Renal pelvis (tissue), 12 donors: ENCODE measurements around the gene CAPNS2. TPM values are rescaled to one million over a fixed set of nuclear protein-coding genes. Genes with fewer than 3 reads are reported as not detected.

Experiments
- DNase-seq: peaks from one replicate; pipeline ENCODE4 v3.0.0-alpha.2; 2013
- long read RNA-seq, 16 experiments: transcript quantifications; one replicate each; lab custom pipeline, GENCODE V29; 2026
- polyA plus RNA-seq, 3 donors: library from polyadenylated mRNA; unstranded; fragments of 120-200 nt; gene quantifications; one replicate each; pipeline ENCODE4 v1.2.1, GENCODE V29; 2013; ENCODE audit not compliant: insufficient read length in 3 of 3

CAPNS2 gene
- under 1 TPM in 1 of 3 donors, not detected in 2; 0.11 TPM for polyA plus RNA-seq
- long read RNA-seq, donor 1, result 0 reads
- long read RNA-seq, donor 2, result 0 reads
- long read RNA-seq, donor 3, result 0 reads
- long read RNA-seq, donor 4, partial matches to known transcripts, result 0 of 1 reads
- long read RNA-seq, donor 4, other reads (novel, unspliced or antisense), result 0 of 1 reads
- long read RNA-seq, donor 5, result 0 reads
- long read RNA-seq, donor 6, result 0 reads
- long read RNA-seq, donor 7, partial matches to known transcripts, result 0 of 1 reads
- long read RNA-seq, donor 7, other reads (novel, unspliced or antisense), result 0 of 1 reads
- long read RNA-seq, donor 8, result 0 reads
- long read RNA-seq, donor 9, result 0 reads
- long read RNA-seq, donor 10, result 0 reads
- long read RNA-seq, donor 11, result 0 reads
- long read RNA-seq, donor 12, result 0 reads
- long read RNA-seq, donor 13, result 0 reads
- long read RNA-seq, donor 14, result 0 reads
- long read RNA-seq, donor 15, result 0 reads
- long read RNA-seq, donor 16, result 0 reads

DNA sequence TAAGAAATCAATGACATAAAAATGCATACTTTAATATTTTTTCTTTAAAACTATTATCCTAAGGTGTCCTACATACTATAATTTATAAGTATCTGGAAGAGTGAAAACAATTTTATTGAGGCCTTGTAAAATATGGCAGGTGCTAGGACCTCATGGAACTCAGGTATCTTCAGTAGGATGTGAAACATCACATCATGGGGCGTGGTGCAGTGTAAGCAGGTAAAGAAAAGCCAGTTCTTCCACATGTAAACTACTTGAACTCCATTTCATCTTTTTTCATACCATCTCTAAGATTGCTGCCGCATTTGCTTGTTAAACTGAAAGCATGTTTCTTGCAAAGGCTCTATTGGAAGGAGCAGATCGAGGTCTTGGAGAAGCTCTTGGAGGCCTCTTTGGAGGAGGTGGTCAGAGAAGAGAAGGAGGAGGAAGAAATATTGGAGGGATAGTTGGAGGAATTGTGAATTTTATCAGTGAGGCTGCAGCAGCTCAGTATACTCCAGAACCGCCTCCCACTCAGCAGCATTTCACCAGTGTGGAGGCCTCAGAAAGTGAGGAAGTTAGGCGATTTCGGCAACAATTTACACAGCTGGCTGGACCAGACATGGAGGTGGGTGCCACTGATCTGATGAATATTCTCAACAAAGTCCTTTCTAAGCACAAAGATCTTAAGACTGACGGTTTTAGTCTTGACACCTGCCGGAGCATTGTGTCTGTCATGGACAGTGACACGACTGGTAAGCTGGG is at the start of gene CAPNS2:
Gene CAPNS2 (plus strand): TSS at position 253 of the 744 bp plus-strand sequence. CDS start 73 bp downstream, at position 326.
- no peak for DNase-seq

DNA sequence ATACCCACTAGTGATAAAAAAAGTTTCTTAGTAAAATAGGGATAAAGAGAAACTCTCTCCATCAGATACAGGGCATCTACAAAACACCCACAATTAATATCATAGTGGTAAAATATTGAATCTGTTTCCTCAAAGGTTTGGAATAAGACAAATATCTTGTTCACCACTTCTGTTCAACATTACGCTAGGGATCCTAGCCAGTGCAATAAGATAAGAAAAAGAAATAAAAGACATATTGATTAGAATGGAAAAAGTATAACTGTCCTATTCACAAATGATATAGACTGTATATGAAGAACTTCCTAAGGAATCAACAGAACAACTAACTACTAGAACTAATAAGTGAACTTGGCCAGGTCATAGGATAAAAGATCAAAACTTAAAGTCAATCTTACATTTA is 44.7 kb upstream of the CAPNS2 start:
- DNase-seq, result no peak

DNA sequence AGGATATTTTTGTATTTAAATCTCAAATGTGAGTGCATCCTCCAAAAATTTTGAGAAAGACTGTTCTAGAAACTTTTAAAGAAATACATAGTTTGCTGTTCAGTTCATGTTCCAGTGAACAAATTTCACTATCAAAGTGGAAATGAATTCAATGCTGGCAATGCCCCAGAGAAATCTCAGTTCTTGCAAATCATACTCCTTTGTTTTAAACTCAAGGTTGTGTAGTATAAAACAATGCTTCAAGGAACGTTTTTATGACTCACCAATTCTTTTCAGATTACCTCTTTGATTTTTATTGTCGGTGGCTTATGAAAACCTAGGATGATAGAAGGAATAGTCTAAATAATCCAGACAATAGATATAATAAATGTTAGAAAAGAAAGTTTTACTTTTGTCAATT is 40.0 kb upstream of the CAPNS2 start:
- DNase-seq, result no peak

DNA sequence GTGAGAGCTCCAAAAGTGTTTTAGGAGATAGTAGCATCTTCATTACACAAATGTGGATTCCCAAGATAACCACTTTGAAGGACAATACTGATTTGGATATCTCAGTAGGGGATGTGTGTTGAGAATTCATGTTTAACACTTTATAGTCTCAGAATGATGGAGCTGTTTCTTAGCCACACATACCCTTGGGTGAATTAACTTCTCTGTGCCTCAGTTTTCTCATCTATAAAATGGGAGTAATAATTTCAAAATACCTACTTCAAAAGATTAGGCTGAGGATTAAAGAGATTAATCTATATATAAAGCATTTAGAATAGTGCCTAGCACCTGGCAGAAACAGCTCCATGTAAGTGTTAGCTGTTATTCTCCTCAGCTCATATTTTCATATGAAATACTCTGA is 38.6 kb upstream of the CAPNS2 start:
- DNase-seq, result no peak

DNA sequence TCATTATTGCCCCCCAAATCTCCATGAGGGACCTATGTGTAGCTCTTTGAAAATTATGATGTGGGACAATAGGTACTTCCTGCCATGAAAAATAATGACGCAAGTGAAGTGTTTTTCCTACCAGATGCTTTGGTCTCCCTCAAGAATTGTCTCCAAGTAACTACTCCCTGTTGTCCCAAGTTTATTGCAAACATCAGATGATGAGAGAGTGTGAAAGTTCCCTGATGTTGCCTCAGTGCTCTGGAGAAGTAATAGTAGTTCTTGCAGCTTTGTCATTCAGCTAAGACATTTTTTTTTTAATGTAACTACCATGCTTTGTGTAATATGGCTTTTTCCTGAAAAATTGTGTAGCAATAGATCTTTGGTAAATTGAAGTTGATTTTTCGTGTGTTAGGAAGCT is 37.5 kb upstream of the CAPNS2 start:
- peak; percentile 19 for DNase-seq

DNA sequence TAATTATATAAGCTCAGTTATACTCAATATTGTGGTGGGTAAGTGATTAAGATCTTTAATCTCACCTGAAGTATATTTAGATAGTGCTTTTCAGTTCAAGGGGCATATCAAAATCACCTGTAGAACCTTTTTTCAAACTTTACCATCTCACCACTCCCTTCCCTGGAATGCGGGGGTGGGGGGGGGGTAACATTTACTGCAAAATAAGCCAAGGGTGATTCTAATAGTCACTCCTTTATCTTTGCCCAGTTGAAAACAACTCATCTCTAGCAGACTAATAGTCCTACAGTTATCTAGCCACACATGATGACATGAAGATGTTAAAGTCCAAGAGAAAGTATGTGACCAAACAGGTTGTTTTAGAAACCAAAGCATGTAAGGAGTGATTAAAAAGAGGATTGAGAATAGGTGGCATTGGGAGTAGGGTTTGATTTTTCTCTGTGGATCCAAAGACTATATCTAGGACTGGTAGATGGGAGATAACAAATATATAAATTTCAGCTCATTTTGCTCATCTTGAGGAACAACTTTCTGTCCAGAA is 36.1 kb upstream of the CAPNS2 start:
- no peak for DNase-seq

DNA sequence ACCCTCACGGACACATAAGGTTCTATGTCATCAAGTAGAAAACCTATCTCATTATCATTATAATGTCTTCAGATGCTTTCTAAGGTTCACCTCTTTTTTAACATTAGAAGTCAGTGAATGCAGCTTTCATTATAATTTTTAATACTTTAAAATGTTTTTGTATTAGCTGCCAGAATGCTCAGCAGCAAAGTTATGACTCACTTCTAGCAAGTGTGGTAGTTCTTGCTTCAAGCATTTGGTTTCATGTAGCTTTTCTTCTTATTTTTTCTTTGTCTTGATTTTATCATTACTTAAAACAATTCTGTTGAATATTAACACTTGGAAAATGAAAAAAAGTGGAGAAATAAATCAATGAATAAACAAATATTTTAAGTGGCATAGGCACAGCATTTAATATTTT is 34.3 kb upstream of the CAPNS2 start:
- DNase-seq, result no peak

DNA sequence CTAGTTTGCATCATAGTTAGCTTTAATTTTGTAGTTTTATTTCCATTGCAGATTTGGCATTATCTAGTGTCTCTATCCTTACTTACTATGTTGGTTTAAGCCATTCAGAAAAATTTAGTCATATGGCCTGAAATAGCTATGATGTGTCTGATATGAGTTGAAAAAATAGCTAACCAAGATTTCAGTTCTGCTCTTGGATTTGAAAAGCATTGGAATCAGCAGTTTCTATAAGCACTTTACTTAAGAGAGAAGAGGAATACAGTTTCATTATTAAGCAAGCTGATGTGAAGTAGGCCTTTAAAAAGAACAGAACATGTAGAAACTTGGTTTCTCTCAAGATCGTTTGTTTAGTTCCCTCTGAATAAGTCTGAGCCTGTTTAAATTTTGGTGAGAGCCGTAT is 31.7 kb upstream of the CAPNS2 start:
- DNase-seq, result no peak

DNA sequence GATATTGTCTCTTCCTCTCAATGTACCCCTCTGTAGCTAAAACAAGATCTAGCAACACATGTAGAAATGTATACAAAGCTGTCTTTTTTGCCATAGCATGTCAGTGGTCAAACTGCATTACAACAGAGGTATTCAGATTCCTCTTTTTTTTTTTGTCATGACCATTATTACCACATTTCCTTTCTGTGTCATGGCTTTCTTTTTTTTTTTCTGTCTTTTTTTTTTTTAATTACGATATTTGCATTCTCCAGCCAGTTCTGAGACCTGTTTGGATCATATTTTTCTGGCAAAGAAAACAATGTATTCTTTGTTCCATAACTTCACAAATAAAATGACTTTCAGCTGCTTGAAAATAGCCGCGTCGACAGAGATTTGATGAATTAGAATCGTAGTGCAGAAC is 27.4 kb upstream of the CAPNS2 start:
- DNase-seq, result no peak

DNA sequence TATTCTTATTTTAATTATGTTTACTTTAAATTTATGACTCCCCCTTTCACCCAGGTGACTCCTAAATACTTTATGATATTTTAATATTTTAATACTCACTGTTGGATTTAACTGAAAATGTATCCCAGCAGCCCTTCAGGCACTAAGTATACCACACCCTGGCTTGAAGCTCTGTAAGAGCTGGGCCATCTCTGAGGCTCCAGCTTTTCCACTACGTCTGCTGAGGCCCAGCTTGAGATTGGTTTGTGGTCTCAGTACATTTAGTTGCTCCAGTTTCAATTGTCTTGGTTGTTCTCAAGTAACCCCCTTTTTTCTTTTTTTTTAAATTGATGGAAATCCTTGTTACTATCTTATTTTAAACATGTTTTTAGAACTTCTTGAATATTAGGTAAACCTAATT is 27.0 kb upstream of the CAPNS2 start:
- no peak for DNase-seq

DNA sequence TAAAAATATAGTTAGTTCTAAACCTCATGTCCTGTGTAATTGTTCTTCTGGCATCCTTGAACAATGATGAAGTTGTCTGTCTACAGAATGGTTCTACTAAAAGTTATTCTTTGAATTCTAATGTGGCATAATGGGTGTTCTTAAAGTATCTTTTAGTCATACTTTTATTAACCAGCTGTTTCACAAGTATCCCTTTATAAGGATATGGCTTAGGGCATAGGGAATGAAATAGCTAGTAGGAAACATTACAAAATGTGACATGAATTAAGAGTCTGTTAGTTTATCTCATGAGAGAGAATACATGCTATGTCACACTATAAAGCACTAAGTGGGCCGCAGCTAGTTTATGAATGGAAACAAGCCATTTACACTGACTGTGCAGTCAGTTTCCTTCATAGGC is 26.3 kb upstream of the CAPNS2 start:
- no peak for DNase-seq

DNA sequence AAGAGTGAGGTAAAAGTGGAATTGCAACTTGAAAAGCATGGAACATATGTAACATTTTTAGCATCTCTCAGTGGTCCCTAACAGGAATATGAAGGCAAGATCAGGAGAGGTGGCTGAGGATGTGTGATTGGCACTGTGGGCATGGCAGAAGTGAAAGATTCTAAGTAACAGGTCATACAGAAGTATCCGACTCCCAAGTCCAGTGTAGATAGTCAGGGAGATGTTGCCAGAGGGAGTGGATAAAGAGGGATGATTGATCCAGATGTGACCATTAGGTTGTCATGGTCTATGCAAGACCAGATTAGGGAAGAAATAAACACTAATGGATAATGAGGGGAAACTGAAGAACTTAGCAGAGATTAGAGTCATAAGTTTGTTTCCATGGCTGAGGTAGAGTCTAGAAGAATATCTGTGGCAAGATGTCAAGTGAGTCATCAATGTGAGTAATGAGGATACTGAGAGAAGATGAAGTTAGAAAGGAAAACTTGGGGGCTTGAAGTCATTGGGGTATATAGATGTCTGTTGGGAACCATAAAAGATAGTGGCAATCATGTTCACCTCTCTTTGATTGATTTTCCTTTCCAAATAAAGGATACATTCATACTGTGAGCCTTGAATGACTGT is 23.9 kb upstream of the CAPNS2 start:
- DNase-seq, result no peak

DNA sequence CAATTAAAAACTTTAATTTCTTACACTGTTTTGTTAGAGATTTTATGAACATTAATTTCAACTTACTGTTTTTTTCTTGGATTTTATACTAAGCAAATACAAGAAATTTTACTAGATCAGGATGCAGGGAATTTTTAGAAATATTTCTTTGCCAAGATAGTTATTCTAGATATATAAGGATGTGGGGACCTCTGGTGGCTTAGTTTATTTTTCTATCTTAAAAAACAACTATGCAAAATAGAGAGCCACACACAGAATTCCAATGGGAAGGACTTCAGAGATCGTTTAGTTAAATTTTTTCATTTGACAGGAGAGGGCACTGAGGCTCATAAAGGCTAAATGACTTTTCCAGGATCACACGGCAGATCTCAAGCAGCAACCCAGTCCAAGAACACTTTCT is 23.0 kb upstream of the CAPNS2 start:
- peak; percentile 29 for DNase-seq

DNA sequence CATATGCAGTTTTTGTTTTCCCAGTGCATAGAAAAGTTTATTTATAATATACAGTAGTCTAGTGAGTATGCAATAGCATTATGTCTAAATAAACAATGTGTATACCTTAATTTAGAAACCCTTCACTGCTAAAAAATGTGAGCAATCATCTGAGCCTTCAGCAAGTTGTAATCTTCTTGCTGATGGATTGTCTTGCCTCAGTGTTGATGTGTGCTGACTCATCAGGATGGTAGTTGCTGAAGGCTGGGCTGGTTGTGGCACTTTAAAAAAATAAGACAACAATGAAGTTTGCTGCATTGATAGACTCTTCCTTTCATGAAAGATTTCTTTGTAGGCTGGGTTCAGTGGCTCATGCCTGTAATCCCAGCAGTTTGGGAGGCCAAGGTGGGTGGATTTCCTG is 13.9 kb upstream of the CAPNS2 start:
- no peak for DNase-seq

DNA sequence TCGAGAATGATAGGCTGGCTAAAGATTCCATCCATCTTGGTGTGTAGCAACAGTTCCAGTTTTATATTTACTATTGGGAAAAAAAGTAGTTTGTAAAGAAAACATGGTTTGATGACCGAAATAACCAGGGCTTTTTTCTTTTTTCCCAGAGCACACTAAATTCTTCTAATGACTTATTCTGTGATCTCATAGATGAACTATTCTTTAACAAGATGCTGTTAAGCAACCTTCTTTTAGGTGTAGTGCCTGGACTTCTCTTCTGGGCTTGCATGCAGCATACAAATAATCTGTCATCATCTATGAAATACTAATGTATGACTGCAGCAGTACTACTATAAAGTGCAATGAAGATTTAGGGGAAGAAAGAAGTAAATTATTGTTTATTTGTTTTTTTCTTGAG is 11.0 kb upstream of the CAPNS2 start:
- DNase-seq, result no peak

DNA sequence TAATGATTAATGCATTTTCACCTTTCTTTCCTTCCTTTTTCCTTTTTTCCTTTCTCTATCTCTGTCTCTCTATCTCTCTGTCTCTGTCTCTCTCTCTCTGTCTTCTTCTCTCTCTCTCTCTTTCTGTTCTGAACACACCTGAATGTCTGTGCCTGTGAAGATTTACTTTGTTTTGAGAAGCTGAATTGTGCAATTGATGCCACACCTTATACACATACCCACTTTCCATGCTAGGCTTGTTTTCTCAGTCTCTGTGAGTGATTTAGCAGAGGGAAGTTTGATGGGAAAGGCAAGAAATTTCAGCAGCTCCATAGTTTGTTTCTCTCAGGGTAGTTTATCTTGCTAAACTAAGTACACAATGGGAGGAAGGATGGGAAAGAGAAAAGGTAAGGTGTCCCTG is 9.3 kb upstream of the CAPNS2 start:
- DNase-seq, result no peak

DNA sequence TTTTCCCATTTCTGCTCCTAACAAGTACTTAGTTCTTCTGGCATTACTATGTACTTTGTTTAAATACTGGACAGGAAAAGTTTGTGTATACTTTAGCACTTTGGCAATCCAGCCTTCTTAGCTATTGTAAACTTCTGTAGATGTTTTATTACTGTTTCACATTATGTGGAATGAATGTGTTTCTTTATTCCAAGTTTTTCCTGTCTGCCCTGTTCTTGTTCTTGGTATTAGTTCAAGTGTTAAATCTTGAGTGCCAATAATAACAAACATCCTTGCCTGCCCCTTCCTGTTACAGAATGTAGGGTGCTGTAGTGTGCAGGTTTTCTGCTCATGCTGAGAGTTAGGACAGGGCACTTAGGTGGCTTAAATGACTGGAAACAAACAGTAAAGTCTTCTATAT is 7.3 kb upstream of the CAPNS2 start:
- no peak for DNase-seq

DNA sequence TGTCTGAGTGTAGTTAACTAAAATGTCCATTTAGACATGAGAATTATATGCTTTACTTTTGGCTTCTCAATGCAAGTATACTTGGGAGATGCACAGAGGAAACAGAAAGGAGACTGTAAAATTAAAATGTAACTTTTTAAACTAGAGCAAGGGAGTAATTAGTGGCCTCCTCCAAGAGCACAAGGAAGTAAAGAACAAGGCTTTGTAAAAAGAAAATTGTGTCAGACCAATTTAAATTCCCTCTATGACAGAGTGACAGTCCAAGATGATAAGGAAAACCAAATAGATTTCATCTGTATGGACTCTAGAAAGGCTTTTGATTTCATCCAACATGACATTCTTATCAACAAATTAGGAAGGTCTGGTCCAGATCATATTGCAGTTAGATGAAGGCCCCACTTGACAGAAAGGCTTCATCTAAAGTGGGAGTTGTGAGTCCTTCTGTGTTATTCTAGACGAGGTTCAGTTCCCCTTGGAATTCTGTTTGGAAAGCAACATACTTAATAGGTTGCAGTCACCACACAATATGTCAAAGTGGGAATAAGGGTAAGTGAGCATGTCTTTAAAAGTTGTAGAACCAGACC is 6.5 kb upstream of the CAPNS2 start:
- no peak for DNase-seq

DNA sequence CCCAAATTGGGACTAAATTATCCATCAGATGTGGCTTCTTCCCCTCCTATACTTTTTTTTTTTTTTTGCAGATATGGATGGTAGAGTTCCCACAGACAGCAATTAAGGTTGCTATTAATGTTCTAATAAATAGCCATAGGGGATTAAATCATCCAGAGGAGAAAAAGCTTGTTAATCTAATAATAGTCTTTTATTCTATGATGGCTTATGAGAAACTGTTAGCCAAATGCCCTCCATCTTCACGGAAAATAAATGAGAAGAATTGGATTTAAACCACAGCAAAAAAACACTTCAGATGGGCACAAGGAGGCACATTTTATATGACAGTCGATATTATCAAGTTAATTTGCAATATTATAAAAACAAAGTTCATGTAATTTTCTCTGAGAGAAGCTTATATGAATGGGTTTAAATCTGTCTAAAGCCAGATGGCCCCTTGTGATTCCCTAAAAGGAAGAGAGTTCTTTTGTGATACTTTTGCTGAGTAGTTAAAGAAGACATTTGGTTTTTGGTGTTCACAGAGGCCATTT is 5.1 kb upstream of the CAPNS2 start:
- DNase-seq, result no peak

DNA sequence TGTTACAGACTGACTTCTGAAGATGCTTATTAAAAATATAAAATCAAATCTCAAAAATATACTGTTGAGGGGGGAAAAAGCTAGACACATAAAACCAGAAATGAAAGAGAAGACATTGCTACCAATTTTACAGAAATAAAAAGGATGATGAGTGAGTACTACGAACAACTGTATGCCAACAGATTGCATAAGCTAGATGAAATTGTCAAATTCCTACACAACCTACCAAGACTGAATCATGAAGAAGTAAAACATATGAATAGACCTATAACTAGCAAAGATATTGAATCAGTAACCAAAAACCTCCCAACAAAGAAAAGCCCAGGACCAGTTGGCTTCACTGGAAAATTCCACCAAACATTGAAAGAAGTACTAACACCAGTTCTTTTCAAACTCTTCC is 3.5 kb upstream of the CAPNS2 start:
- no peak for DNase-seq

DNA sequence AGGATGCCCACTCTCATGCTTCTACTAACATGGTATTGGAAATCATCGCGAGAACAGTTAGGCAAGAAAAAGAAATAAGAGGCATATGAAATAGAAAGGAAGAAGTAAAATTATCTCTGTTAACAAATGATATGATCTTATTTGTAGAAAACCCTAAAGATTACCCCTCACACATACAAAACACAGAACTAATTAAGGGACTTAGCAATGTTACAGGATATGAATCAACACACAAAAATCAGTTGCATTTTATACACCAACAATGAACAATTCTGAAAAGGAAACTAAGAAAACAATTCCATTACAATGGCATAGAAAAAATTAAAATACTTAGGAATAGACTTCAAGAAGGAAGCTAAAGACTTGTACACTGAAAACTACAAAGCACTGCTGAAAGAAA is 2.7 kb upstream of the CAPNS2 start:
- DNase-seq, result no peak

DNA sequence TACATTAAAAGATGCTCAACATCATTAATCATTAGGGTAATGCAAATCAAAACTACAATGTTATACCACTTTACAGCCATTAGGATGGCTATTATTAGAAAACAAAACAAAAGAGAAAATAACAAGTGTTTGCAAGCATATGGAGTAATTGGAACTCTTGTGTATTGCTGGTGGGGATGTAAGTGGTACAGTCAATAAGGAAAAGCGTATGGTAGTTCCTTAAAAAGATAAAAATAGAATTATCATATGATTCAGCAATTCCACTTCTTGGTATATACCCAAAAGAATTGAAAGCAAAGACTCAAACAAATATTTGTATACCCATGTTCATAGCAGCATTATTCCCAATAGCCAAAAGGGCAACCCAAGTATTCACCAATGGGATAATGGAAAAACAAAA is 1.4 kb upstream of the CAPNS2 start:
- DNase-seq, result no peak
